ENCODE measurements around the gene SLC2A11. TPM values are rescaled to one million over a fixed set of nuclear protein-coding genes. Genes with fewer than 3 reads are reported as not detected.

The SLC2A11 gene
- total and polyA plus RNA-seq, 12 donors: 11.3 to 35.3 (median 20.8) TPM

- Histone ChIP-seq H3K27ac (no peak overlapping the region), H3K27me3 (no peaks in the 10 kb centered on the region), H3K4me3 (no peak overlapping the region), H3K36me3 (replicated peaks in 1 of 2) (no peaks in the 10 kb centered on the region), H3K9me3 (replicated peaks in 1 of 3) (no peaks in the 10 kb centered on the region), H3K4me1 (replicated peaks in 1 of 2) (peaks cover 4 to 19% of the 10 kb centered on the region in 2 donors)
- intact Hi-C loops (cut with DNase I): loop anchor here (5.0 kb wide), 2 partner anchors 82 to 222 kb away; partner anchors contain the start of gene CHCHD10 (in 2 of the 2)
- TF ChIP-seq CTCF (IDR thresholded peaks at IDR 0.05) (peak; percentile 90 to 98 (median 96)), POLR2A (IDR thresholded peaks at IDR 0.05) (no peak)
- DNase-seq: peak; percentile 73 to 90 (median 84)
- 13 to 25% (median 18%) methylated on average over 18 to 62 of the region's 62 CpGs for WGBS, 4 donors
These were observed 8.4 kb upstream of the SLC2A11 start for GRCh38 chr22:23849009-23850006.

GRCh38 chr22:23850136-23850611 lies 7.5 kb upstream of the SLC2A11 start:
- no peak for TF ChIP-seq POLR2A (IDR thresholded peaks at IDR 0.05)
- no peak for TF ChIP-seq CTCF (IDR thresholded peaks at IDR 0.05)
- H3K9me3 ChIP-seq (replicated peaks in 1 of 3): no peaks in the 10 kb centered on the region
- H3K4me1 ChIP-seq (replicated peaks in 1 of 2): peaks cover 4 to 19% of the 10 kb centered on the region in 2 donors
- H3K4me3 ChIP-seq: no peak overlapping the region
- DNase-seq: no peak
- no peak overlapping the region for H3K27ac ChIP-seq
- H3K36me3 ChIP-seq (replicated peaks in 1 of 2): no peaks in the 10 kb centered on the region
- H3K27me3 ChIP-seq: no peaks in the 10 kb centered on the region
- WGBS, 4 donors: 71 to 80% (median 77%) methylated on average over 10 to 16 of the region's 16 CpGs
- intact Hi-C loops (cut with DNase I): no loop called here

GRCh38 chr22:23856721-23857605 lies 712 bp upstream of the SLC2A11 start:
- Histone ChIP-seq H3K4me1 (replicated peaks in 1 of 2) (peaks cover 13 to 16% of the 10 kb centered on the region in 2 donors), H3K9me3 (replicated peaks in 1 of 3) (no peaks in the 10 kb centered on the region), H3K27me3 (no peaks in the 10 kb centered on the region), H3K36me3 (replicated peaks in 1 of 2) (no peaks in the 10 kb centered on the region), H3K27ac (peak overlapping the region in 4 of 5 donors; percentile 70 to 95 (median 92)), H3K4me3 (peak overlapping the region in 2 of 4 donors; percentile 75 to 86)
- TF ChIP-seq POLR2A (IDR thresholded peaks at IDR 0.05) (no peak), CTCF (IDR thresholded peaks at IDR 0.05) (peak in 4 of 6 experiments; percentile 19 to 36 (median 30))
- intact Hi-C loops (cut with DNase I): no loop called here
- 1 to 5% (median 2%) methylated on average over 21 to 58 of the region's 58 CpGs for WGBS, 4 donors
- DNase-seq: peak in 6 of 7 donors; percentile 57 to 74 (median 68)

All from adrenal gland (tissue), 12 donors.